GM19035 (cell line): Measurements from ENCODE around the gene RNF220.
"Not testable (repeated sequence)": the region's sequence is repeated elsewhere in the genome, so short reads cannot be mapped to it uniquely, and the experiment has no call there.

Experiments
- ATAC-seq: cut with Tn5 transposase; IDR thresholded peaks from one replicate; pipeline ENCODE4 v1.9.1; 2021; ENCODE audit not compliant: unreplicated experiment

Gene RNF220

DNA sequence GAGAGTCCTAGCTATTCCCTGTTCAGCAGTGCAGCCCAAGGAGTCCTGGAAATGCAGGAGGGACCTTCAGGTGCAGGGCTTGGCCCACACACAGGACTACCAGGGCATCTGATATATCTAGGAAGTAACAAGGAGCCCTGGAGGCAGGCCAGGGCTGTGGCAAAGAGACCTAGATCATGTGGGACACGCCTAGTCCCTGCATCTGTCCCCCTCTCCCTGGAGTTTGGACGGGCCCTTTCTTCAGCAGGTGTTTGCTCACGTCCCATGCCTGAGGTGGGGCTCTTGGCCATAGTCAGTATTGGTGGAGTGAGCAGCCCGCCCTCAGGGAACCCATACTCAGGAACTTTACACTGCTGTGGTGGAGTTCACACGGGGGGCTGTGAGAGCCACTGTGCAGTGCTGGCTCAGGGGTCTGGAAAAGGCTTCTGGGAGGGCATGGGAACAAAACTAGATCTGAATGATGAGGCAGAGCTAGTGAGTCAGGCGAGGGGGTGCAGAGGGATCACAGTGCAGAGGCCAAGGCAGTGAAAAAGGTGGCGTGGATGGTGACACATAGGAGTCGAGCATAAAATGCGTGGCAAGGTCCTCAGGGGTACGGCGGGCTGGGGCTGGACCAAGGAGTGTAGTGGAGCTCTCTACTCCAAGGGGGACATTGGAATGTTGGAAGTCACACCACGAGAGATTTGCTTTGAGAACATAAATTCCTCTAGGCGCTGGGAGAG is 243.6 kb downstream of the RNF220 start:
- no peak for ATAC-seq

DNA sequence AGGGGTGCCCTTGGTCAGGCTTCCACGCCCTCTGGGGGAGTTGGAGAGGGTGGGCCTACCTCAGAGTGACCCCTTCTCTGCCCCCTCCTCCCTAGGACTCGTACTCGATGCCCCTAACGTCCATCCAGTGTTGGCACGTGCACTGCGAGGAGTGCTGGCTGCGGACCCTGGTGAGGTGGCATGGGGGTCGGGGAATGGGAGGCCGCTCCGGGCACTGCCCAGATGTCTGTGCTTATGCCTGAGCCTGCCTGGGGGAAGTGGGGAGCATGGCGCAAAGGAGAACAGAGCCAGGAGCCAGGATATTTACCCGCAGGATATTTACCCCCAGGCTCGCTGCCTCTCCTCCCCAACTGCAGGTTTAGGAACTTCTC is 244.7 kb downstream of the RNF220 start:
- no peak for ATAC-seq

DNA sequence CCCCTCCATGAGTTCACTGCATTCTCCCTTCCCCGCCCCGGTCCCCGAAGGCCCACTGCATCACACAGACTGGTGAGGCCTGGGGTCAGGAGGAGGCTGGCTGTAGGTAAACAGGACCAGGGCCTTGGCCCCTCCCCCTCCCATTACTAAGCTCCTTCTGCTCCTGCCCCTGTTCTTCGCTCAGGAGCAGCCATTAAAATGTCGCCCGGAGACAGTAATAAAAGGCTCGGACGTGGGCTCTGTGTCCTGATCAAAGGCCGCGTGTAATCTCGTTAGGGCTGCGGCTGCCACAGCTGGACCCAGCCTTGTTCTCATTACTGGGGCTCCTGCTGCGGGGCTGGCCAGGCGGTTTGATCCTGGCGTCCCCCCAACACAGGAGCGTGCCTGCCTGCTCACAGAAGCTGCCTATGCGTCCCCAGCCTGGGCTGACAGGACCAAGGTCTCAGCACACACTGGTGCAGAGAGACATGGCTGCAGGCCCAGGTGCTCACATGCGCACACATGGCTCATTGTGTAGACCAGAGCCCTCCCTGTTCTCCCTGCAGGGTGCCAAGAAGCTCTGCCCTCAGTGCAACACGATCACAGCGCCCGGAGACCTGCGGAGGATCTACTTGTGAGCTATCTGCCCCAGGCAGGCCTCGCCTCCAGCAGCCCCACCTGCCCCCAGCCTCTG is 245.2 kb downstream of the RNF220 start:
- no peak for ATAC-seq

DNA sequence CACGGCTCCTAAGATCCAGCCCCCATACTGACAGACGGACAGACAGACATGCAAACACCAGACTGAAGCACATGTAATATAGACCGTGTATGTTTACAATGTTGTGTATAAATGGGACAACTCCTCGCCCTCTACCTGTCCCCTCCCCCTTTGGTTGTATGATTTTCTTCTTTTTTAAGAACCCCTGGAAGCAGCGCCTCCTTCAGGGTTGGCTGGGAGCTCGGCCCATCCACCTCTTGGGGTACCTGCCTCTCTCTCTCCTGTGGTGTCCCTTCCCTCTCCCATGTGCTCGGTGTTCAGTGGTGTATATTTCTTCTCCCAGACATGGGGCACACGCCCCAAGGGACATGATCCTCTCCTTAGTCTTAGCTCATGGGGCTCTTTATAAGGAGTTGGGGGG is 246.0 kb downstream of the RNF220 start:
- no peak for ATAC-seq

DNA sequence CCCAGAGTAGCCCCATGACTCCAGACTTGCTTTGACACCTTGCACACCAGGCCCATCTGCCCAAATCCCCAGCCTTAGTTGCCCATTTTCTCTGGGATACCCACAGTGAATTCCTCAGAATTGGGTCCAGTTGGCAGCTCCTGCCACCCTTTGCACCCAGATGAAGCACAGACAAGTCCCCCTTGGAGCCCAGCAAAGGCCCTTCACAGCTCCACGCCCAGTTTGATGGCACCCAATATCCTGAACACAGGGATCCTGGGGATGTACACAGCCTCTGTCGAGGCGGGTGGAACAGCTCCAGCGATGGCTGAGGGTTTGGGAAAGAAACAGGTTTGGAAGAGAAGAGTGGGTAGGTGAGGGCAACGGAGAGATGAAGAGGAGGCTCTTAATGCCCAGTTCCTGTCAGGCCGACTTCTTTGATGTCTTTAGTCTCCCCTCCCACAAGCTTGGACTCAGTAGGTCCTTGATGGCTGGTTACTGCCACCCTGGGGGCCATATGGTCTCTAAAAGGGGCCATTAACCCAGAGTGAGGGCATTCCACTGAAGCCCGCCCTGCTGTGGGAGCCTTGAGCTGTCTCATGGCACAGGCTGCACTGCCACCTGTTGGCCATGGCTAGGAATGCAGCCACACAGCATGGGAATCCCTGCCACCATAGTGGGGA is 247.5 kb downstream of the RNF220 start:
- no peak for ATAC-seq

DNA sequence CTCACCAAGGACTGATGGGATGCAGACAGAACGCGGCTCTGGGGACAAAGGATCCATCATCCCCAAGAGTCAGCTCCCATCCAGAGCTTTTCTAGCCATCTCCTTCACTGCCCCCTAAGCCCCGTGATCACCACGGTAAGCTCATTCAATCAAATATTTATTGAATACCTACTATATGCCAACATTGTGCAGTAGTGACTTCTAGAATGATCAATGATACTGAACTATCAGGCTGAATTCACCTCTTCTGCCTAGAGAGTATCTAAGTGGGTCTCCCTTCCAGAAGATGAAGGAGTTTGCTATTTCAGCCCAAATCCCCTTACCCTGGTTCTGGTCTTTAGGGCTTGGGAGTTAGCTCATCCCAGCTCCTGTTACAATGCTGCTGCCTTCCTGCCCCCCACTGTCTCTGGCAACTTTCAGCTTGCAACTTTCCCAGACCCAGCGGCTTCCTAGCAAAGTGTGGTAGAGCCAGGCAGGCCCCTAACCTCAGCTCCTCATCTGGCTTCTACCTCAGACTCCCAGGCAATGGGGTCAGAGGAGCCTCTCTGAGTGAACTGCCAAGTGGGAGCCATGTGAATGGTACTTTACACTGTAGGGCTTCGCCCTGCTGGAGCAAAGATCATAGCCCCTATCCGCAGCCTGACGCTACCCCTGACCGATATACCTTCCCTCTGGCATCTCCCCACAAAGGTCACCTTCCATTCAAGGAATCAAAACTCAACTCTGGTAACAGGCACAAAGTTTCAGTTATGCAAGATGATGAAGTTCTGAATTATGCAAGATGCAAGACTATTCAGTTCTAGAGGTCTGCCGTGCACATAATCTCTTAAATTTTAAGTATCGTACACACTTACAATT is 248.3 kb downstream of the RNF220 start:
- no peak for ATAC-seq

DNA sequence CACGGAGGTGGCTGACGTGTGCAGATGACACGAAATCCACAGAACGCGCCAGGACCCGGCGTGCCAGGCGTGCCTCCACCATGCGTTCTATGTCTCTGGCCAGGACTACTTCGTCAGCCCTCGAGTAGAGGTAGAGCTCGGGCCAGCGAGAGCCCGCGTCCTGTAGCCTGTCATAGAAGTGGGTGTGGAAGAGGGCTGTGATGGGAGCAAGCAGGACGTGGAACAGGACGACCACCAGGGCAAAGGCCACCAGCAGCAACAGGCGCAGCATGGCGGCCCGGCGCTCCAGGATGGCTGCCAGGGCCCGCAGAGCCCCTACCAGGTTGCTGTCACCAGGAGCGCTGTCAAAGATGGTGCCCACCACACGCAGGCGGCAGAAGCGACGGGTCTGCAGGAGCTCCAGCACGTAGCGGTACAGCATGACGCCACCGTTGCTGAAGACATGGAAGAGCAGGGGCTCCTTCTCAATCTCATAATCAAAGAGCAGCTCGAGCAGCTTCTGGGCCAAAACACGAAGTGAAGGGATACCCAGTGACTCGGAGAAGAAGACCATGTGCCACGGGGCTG is 249.6 kb downstream of the RNF220 start:
- ATAC-seq, result no peak

DNA sequence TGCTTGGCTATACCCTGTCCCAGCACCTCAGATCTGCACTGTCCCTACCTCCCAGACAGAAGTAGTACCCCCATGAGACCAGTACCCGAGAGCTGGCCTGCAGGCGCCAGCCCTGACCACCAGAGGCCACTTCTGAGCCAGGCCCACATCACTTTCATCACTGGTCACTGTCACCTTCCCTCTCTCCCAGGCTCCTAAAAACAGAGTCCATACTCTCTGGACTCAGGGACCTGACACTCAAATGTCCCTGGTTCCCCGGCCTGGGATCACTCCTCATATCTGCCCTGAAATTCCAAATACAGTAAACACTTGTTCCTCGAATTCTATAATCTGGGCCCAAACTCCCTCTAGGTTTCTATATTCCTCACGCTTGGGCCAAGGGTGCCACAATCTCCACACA is 250.6 kb downstream of the RNF220 start:
- ATAC-seq, result no peak

DNA sequence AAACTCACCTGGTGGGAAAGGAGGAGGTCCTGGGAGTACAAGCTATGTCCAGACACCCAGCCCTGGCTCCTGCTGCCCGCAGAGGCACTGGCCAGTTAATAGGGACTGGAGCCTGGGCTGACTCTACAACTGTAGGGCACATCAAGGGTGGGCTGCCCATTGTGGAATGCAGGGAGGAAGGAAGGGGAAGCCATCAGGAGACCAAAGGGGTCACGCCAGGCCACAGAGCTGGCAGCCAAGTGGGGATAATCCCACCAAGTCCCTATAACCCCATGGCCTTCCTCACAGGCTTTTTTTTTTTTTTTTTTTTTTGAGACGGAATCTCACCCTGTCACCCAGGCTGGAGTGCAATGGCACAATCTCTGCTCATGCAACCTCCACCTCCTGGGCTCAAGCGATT is 254.5 kb downstream of the RNF220 start:
- no peak for ATAC-seq

DNA sequence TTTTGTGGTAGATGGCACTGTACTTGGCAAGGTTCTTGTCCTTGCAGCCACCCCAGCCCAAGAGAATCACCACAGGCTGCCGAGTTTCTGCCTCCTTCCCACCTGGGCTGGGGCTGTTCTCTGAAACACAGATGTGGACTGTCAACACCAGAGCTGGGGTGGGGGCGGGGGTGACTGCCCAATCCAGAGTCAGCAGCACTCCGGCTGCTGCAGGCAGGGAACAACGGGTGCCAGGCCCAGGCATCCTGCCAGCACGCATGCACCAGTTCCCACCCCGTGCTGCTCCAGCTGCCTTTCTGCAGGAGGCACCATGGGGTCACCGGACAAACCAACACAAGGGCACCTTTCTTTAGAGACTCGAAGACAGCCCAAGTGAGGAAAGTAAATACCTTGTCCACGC is 255.1 kb downstream of the RNF220 start:
- no peak for ATAC-seq

DNA sequence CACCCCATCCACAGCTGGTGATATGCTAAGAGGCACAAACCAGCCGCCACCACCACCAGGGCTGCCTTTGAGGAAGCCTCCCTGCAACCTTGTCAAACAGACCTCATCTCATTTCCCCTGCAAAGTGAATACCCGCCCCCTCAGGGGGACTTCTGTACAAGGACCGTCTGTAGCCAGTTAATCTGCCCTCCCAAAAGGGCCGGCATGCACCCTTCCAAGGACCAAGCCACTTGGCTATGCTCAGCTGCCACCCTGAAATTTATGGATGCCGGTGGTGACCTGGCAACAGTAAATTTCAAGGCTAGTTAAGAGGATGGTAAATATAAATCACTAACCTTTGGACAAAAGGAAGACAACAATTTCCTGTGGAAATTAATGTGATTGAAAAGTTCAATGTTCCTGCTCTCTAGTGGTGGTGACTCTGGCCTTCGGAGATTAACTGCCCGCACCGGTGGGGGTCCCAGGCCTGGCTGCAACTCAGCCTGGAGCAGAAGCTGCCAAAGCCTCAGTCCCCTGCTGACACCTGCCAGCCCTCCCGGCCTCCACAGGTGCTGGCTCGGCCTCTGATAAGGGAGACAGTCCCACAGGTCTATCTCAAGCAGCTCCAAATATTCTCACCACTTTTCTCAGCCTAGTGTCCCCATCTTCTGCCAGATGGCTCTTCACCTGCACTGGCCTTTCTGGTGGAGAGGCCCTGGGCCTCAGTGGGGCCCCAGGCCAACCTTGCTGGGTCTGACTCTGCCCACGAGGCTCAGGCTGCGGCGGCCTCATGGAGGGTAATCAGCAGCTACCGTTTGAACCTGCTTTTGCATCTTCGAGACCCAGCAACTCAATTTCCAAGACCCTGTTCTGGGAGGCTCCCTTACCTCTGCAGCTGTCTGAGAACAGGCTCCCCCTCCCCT is 257.0 kb downstream of the RNF220 start:
- ATAC-seq, result no peak

DNA sequence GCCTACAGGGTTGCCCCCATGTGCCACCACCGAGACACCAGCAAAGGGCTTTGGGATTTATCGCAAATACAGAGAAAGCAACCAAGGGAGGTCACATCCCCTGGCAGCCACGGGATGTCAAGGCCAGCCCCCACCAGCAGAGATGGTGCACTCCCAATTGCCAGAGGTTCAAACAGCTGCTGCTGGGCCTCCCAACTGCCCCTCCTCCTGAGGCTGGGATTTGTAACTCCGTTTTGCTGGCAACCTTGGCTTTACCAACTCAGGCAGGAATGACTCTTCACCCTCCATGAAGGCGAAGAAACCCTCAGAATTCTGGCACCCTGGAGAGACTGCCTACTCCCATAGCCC is 257.6 kb downstream of the RNF220 start:
- ATAC-seq, result no peak

DNA sequence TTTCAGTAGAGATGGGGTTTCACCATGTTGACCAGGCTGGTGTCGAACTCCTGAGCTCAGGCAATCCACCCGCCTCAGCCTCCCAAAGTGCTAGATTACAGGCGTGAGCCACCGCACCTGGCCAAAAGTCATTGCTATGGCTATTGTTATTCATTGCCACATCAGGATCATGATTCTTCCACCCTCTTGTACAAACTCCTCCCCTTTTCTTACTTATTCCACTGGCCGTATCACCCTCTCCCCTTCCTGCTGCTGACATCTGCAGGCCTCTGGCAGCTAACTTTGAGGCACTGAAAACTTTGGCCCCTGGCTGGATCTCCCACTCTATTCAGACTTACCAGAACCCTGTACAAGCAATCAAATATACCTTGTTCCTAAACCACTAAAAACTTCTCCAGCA is 258.4 kb downstream of the RNF220 start:
- ATAC-seq, result no peak

DNA sequence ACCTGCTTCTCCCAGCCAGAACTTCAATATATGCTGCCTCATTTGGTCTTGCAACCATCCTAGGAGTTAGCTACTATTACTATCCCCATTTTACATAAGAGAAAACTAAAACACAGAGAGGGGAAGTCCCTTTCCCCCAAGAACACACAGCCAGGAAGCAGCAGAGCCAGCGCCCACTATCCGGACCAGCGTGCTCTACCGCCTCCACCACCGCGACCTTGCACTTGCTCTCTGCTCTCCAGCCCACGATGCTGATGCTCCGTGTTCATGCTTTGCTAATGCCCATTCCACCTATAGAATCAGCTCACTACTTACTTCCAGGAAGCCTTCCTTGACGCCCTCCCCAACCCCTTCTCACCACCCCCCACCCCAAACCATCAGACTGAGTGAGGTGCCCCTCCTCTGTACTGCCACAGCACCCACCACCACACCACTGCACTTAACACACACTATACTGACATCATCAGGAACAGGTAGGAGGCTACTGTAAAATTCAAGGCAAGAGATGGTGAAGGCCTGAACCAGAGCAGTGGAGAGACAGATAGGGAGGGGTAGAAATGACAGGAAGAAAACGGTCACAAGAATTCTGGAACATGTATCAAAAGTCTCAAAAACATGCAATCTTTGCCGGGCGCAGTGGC is 259.8 kb downstream of the RNF220 start:
- no peak for ATAC-seq

DNA sequence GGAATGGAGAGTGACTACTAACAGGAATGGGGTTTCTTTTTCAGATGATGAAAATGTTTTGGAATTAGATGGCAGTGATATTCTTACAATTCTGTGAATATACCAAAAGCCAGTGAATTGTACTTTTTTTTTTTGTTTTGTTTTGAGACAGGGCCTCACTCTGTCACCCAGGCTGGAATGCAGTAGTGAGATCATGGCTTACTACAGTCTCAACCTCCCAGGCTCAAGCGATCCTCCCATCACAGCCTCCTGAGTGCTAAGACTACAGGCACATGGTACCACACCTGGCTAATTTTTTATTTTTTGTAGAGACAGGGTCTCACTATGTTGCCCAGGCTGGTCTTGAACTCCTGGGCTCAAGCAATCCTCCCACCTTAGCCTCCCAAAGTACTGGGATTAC is 261.7 kb downstream of the RNF220 start:
- not testable (repeated sequence) for ATAC-seq

DNA sequence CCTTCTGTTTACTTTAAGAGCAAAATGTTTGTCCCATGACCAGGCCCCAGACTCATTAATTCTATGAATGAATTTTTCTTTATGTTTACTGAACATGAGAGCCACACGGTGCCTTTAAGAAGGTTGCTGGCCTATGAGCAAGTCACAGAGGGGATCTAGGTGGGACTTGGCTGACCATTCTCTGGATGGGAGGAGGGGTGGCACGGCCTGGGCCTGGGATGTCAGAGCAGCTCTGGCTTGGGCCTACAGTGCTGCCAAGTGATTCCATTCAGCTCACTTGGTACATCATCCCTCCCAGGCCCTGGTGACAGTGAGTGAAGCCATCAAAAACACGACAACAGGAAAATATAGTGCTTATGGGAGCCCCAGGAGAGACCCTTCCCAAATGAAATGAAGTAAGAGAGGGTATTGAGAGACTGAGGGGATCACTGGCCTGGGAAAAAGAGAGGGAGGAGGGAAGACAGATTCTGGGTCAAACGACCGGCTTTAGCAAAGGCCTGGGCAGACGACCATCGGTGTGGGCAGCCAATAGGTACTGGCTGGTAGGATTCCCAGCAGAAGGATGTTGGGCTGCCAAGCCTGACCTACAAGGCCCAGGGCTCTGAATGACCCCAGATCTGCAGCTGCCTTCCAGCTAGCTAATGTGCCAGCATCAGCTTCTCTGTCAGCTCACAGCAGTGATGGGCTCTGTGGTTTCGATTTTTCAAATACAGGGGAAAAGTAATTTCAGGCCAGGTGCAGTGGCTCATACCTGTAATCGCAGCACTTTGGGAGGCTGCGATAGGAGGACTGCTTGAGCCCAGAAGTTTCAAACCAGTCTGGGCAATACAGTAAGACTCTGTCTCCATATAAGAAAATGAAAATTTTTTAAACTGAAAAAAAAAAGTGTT is 265.9 kb downstream of the RNF220 start:
- ATAC-seq, result no peak

DNA sequence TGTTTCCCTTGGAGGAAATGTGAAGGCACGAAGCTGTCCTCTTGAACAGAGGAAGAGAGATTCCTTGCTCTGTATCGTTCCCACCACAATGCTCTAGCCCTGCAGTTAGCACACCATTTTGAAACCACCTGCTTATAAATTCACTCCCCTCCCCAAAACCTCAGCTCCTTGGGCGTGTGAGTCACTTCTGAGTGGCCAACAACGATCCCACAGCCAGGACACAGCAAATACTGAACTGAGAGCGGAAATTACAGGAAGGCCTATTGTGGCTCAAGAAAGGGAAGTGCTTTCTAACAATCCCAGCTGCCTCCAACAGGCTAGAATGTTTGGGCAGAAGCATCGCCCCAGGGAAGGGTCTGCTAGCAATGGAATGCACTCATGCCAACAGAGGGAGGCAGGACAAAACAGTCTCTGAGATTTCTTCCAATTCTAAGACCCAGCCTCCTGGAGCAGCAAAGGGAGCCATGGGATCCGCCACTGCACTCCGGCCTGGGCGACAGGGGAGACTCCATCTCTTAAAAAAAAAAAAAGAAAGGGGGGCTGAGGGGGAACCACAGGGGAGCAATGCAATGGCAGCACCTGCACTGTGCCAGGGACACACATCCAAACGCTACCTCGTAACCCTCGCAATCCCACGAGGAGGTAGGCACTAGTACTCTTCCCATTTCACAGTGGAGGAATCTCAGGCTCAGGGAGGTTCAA is 267.4 kb downstream of the RNF220 start:
- ATAC-seq, result no peak
